HCT116 (cell line): ENCODE data around the gene CCDC198. TPM values are rescaled to one million over a fixed set of nuclear protein-coding genes. Genes with fewer than 3 reads are reported as not detected.

Experiments used
- ATAC-seq: fragments of 200-7000 bp; cut with Tn5 transposase; 2 replicates; pipeline ENCODE4 v1.9.1; 2020; ENCODE audit warnings: mild to moderate bottlenecking, moderate library complexity
- BruUV-seq: library from RNA; stranded (reverse); fragments of 400-500 nt; replicated peaks from 2 replicates; lab custom pipeline; 2021; lab: Mats Ljungman, UMichigan
- CTCF ChIA-PET: fragments of 300-600 bp; sonication (Branson Sonifier 250); formaldehyde crosslinking; loops from one replicate; lab custom pipeline; 2021; ENCODE audit warnings: antibody characterized with exemption; lab: Charles Lee
- POLR2A ChIA-PET: fragments of 300-600, 350-600 bp; sonication (Branson Sonifier 250); formaldehyde crosslinking; loops from one replicate; lab custom pipeline; 2021; ENCODE audit warnings: antibody characterized with exemption; lab: Charles Lee
- RAD21 ChIA-PET, 2 experiments: fragments of 300-600 bp; sonication (Branson Sonifier 250); formaldehyde crosslinking; loops; one replicate each; lab custom pipeline; 2023; ENCODE audit warnings: low total read pairs in 2 of 2; ENCODE audit not compliant: uncharacterized antibody in 2 of 2, unreplicated experiment in 2 of 2, low non-redundant PET in 1 of 2; lab: Charles Lee
- DNase-seq: peaks from one replicate; pipeline ENCODE4 v3.0.0-alpha.2; 2010; ENCODE audit warnings: low read depth, low spot score
- H2AFZ ChIP-seq: fragments of 200-600 bp; shearing (Covaris generic), sonication (generic); 2 replicates; pipeline ENCODE4 v1.6.1; 2017; ENCODE audit warnings: low read depth, mixed run types, mixed read lengths, antibody characterized with exemption, low read length; ENCODE audit not compliant: poor library complexity, severe bottlenecking
- H3K27ac ChIP-seq: 2 replicates; pipeline ENCODE4 v1.5.1; 2012; ENCODE audit warnings: low read depth, low read length
- H3K27me3 ChIP-seq: fragments of 200-600 bp; sonication (generic); 2 replicates; pipeline ENCODE4 v1.6.1; 2016; ENCODE audit warnings: mixed run types, low read length, mixed read lengths; ENCODE audit not compliant: insufficient read depth
- H3K36me3 ChIP-seq, 2 experiments: fragments of 200-500 bp in 1 of 2; fragments of 200-600 bp in 1 of 2; sonication (Bioruptor generic) in 1 of 2; sonication (generic) in 1 of 2; 2 replicates each; pipeline versions ENCODE4 v1.5.1 to v1.6.1; 2014 to 2016; ENCODE audit warnings: low read length in 2 of 2, inconsistent platforms in 1 of 2, mixed read lengths in 1 of 2, mixed run types in 1 of 2; ENCODE audit not compliant: insufficient read depth in 2 of 2, control insufficient read depth in 1 of 2
- H3K4me1 ChIP-seq, 2 experiments: fragments of 200-600 bp in 1 of 2; sonication (generic) in 1 of 2; 2 replicates each; pipeline versions ENCODE4 v1.5.1 to v1.6.1; 2012 to 2017; ENCODE audit warnings: low read length in 2 of 2, inconsistent platforms in 1 of 2, mild to moderate bottlenecking in 1 of 2, mixed read lengths in 1 of 2, mixed run types in 1 of 2, moderate library complexity in 1 of 2; ENCODE audit not compliant: insufficient read depth in 2 of 2, control insufficient read depth in 1 of 2
- H3K4me2 ChIP-seq: fragments of 200-600 bp; sonication (generic); 2 replicates; pipeline ENCODE4 v1.6.1; 2017; ENCODE audit warnings: mixed run types, low read length, mixed read lengths
- H3K4me3 ChIP-seq, 2 experiments: fragments of 200-600 bp in 1 of 2; sonication (generic) in 1 of 2; replicated peaks in 1 of 2; 2 replicates each; pipeline ENCODE4 v1.5.1; 2011 to 2016; ENCODE audit warnings: low read length in 2 of 2, control low read depth in 1 of 2, low read depth in 1 of 2, mild to moderate bottlenecking in 1 of 2, mixed read lengths in 1 of 2, mixed run types in 1 of 2
- H3K79me2 ChIP-seq: fragments of 200-600 bp; sonication (generic); 2 replicates; pipeline ENCODE4 v1.6.1; 2017; ENCODE audit warnings: mild to moderate bottlenecking, mixed run types, low read length, moderate library complexity, mixed read lengths; ENCODE audit not compliant: insufficient read depth
- H3K9ac ChIP-seq: fragments of 200-600 bp; sonication (generic); 2 replicates; pipeline ENCODE4 v1.6.1; 2016; ENCODE audit warnings: low read length, mixed read lengths
- H3K9me2 ChIP-seq: fragments of 200-600 bp; sonication (generic), shearing (Covaris generic); 2 replicates; pipeline ENCODE4 v1.6.1; 2017; ENCODE audit warnings: mixed run types, mild to moderate bottlenecking, moderate library complexity; ENCODE audit not compliant: insufficient read depth
- H3K9me3 ChIP-seq, 2 experiments: fragments of 200-500 bp in 1 of 2; fragments of 200-600 bp in 1 of 2; sonication (Bioruptor generic) in 1 of 2; sonication (generic) in 1 of 2; 2 replicates each; pipeline ENCODE4 v1.6.1; 2014 to 2017; ENCODE audit warnings: low read length in 2 of 2, mixed read lengths in 2 of 2, inconsistent platforms in 1 of 2, low read depth in 1 of 2, mild to moderate bottlenecking in 1 of 2, mixed run types in 1 of 2, moderate library complexity in 1 of 2; ENCODE audit not compliant: control insufficient read depth in 1 of 2, insufficient read depth in 1 of 2
- H4K20me1 ChIP-seq: fragments of 200-600 bp; sonication (generic), shearing (Covaris generic); 2 replicates; pipeline ENCODE4 v1.6.1; 2017; ENCODE audit warnings: mixed run types, mild to moderate bottlenecking, moderate library complexity; ENCODE audit not compliant: insufficient read depth
- ATF3 ChIP-seq: IDR thresholded peaks from 2 replicates; pipeline ENCODE4 v1.6.1; 2012
- CEBPB ChIP-seq: IDR thresholded peaks from 2 replicates; pipeline ENCODE4 v1.6.1; 2012; ENCODE audit warnings: low read depth
- CTCF ChIP-seq, 3 experiments: fragments of 200-600 bp in 1 of 3; sonication (generic) in 1 of 3; IDR thresholded peaks in 2 of 3; conservative IDR thresholded peaks in 1 of 3; 2 replicates each; pipeline ENCODE4 v1.5.1; 2012 to 2017; ENCODE audit warnings: low read depth in 2 of 3, low read length in 2 of 3, antibody characterized with exemption in 1 of 3, borderline replicate concordance in 1 of 3, control low read depth in 1 of 3, mild to moderate bottlenecking in 1 of 3, mixed read lengths in 1 of 3, mixed run types in 1 of 3, moderate library complexity in 1 of 3; ENCODE audit not compliant: insufficient read depth in 1 of 3
- EZH2phosphoT487 ChIP-seq: fragments of 200-600 bp; IDR thresholded peaks from 2 replicates; pipeline ENCODE4 v1.6.1; 2018; ENCODE audit warnings: antibody characterized with exemption, borderline replicate concordance
- MAX ChIP-seq: IDR thresholded peaks from 2 replicates; pipeline ENCODE4 v1.6.1; 2012
- POLR2AphosphoS5 ChIP-seq: IDR thresholded peaks from 2 replicates; pipeline ENCODE4 v1.6.1; 2011; ENCODE audit warnings: mild to moderate bottlenecking, low read depth, low read length, moderate library complexity
- SIN3A ChIP-seq: IDR thresholded peaks from 2 replicates; pipeline ENCODE4 v1.6.1; 2012; ENCODE audit warnings: low read depth
- SRF ChIP-seq: IDR thresholded peaks from 2 replicates; pipeline ENCODE4 v1.6.1; 2012; ENCODE audit warnings: low read depth
- YY1 ChIP-seq: IDR thresholded peaks from 2 replicates; pipeline ENCODE4 v1.6.1; 2011; ENCODE audit warnings: low read length, low read depth, moderate library complexity, mild to moderate bottlenecking; ENCODE audit not compliant: insufficient replicate concordance; ENCODE audit errors: extremely low read depth
- ZBTB33 ChIP-seq: IDR thresholded peaks from 2 replicates; pipeline ENCODE4 v1.6.1; 2011; ENCODE audit warnings: mild to moderate bottlenecking, low read length, moderate library complexity; ENCODE audit not compliant: insufficient replicate concordance; ENCODE audit errors: extremely low read depth
- ZNF274 ChIP-seq: fragments of 200-500 bp; sonication (Bioruptor generic); IDR thresholded peaks from 2 replicates; pipeline ENCODE4 v1.6.1; 2014; ENCODE audit warnings: mild to moderate bottlenecking, low read depth, low read length, inconsistent platforms
- intact Hi-C: fragments of 100-400 bp; cut with micrococcal nuclease; formaldehyde crosslinking; loops from 2 replicates; pipeline ENCODE4 v1.10.0; 2022
- total RNA-seq: library from RNA; stranded (reverse); gene quantifications from one replicate; pipeline ENCODE4 v1.2.1, GENCODE V29; 2021; ENCODE audit not compliant: unreplicated experiment

CCDC198 gene
- total RNA-seq, 1 experiment from 2014 or later, result not detected

- Histone ChIP-seq H3K79me2 (no peaks in the 10 kb centered on the region), H3K9me2 (no peaks in the 10 kb centered on the region), H3K9ac (no peak overlapping the region), H3K9me3 (no peaks in the 10 kb centered on the region), H3K27me3 (peaks cover 45% of the 10 kb centered on the region), H3K4me3 (no peak overlapping the region), H3K4me1 (no peaks in the 10 kb centered on the region), H3K36me3 (no peaks in the 10 kb centered on the region), H4K20me1 (no peaks in the 10 kb centered on the region), H3K4me2 (no peak overlapping the region), H2AFZ (no peak overlapping the region), H3K27ac (no peak overlapping the region)
- RAD21 ChIA-PET, result no interaction called here
- ATAC-seq (no peak), DNase-seq (no peak)
- TF ChIP-seq POLR2AphosphoS5, result no peak
- TF ChIP-seq ATF3, result no peak
- TF ChIP-seq CTCF (IDR thresholded peaks at IDR 0.05 in 2 of 3, conservative IDR thresholded peaks at IDR 0.05 in 1 of 3; ENCODE audit: borderline replicate concordance in 1 of 3, insufficient read depth in 1 of 3, low read depth in 2 of 3, low read length in 2 of 3), result no peak
- no peak for TF ChIP-seq SIN3A
- TF ChIP-seq MAX, result no peak
- TF ChIP-seq YY1, result no peak
- TF ChIP-seq SRF, result no peak
- no peak for TF ChIP-seq ZBTB33
- no peak for TF ChIP-seq EZH2phosphoT487
- TF ChIP-seq CEBPB, result no peak
- no peak for TF ChIP-seq ZNF274
- CTCF ChIA-PET, result no interaction called here
- no TSS peak for BruUV-seq
- POLR2A ChIA-PET, result no interaction called here
- intact Hi-C loops, result no loop called here
Measured at GRCh38 chr14:57498035-57498434, 4.4 kb upstream of the CCDC198 start.
